LNCaP clone FGC (cell line): ENCODE results near the gene MASP1.

ENCODE experiments used
- DNase-seq: peaks from one replicate; pipeline ENCODE4 v3.0.0-alpha.2; 2011; ENCODE audit warnings: low read depth
- H3K4me3 ChIP-seq: 2 replicates; pipeline ENCODE4 v1.5.1; 2011; ENCODE audit warnings: mild to moderate bottlenecking, low read depth, low read length, control low read depth
- CTCF ChIP-seq: IDR thresholded peaks from 2 replicates; pipeline ENCODE4 v1.5.1; 2012; ENCODE audit warnings: mild to moderate bottlenecking; ENCODE audit not compliant: control insufficient read depth, insufficient read depth; ENCODE audit errors: extremely low read depth

The MASP1 gene

GRCh38 chr3:187212705-187213104 lies 78.8 kb downstream of the MASP1 start:
- no peak for TF ChIP-seq CTCF
- DNase-seq = no peak
- H3K4me3 ChIP-seq = no peak overlapping the region

- no peak overlapping the region for H3K4me3 ChIP-seq
- no peak for TF ChIP-seq CTCF
- no peak for DNase-seq
These were observed 79.4 kb downstream of the MASP1 start for GRCh38 chr3:187212196-187212545.

- no peak overlapping the region for H3K4me3 ChIP-seq
- no peak for DNase-seq
- TF ChIP-seq CTCF = no peak
These were observed 79.9 kb downstream of the MASP1 start for GRCh38 chr3:187211532-187212195.

GRCh38 chr3:187210545-187211327 lies 80.8 kb downstream of the MASP1 start:
- DNase-seq = no peak
- H3K4me3 ChIP-seq = no peak overlapping the region
- no peak for TF ChIP-seq CTCF

GRCh38 chr3:187210091-187210490 lies 81.4 kb downstream of the MASP1 start:
- DNase-seq = no peak
- no peak overlapping the region for H3K4me3 ChIP-seq
- TF ChIP-seq CTCF = no peak

GRCh38 chr3:187209491-187209890 lies 82.0 kb downstream of the MASP1 start:
- no peak overlapping the region for H3K4me3 ChIP-seq
- no peak for DNase-seq
- TF ChIP-seq CTCF = no peak

- DNase-seq = no peak
- no peak overlapping the region for H3K4me3 ChIP-seq
- TF ChIP-seq CTCF = no peak
These were observed 83.4 kb downstream of the MASP1 start for GRCh38 chr3:187208159-187208558.
